ENCODE measurements around the gene FOS. TPM values are rescaled to one million over a fixed set of nuclear protein-coding genes. Genes with fewer than 3 reads are reported as not detected.

The FOS gene
- total and polyA plus RNA-seq, 2 donors (not counting 1 experiment from before 2014, with no cell fraction given), result 103 to 4,077 TPM

DNA sequence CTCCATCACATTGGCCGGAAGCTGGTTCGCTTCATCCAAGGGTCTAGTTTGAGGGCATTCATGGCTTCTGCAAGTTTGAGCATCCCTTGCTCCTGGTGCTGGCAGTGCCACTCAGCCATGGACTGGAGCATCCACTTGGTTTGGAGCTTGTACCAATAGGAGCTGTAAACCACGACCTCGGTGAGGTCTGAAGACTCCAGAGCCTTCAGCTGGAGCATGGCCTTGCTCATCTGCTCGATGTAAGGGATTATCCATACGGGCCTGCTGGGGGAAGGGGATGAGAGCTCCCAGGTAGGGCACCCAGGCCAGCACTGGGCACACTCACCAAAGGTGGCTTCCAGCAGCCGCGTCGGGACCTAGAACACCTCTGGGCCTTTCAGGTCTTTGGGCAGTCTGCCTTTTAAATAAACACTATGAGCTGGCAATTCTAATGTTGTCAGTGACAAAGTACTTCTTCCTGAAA is 13.5 kb downstream of the FOS start:
- POLR2A ChIA-PET, result interaction anchor here (0.6 kb wide), 1 partner anchor 117 kb away, joined by 3 read pairs; no protein-coding TSS in a partner anchor
- H3K27me3 Mint-ChIP-seq, result peaks cover 15% of the 10 kb centered on the region
- no peak overlapping the region for H3K9ac ChIP-seq (ENCODE audit: low read length)

DNA sequence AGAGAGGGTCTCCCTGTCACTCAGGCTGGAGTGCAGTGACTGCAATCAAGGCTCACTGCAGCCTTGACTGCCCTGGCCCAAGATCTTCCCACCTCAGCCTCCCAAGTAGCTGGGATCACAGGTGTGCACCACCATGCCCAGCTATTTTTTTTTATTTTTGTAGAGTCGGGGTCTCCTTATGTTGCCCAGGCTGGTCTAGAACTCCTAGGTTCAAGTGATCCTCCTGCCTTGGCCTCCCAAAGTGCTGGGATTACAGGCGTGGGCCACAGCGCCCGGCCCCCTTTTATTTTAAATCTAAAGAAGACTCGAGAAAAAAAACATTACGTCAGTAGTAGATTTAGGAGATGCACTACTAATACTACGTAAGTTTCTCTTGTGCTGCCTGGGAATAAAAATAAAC is 14.3 kb downstream of the FOS start:
- ChIA-PET POLR2A (interaction anchor here (0.6 kb wide), 2 partner anchors 22 to 118 kb away, joined by 3 to 6 read pairs; no protein-coding TSS in a partner anchor), CTCF (no interaction called here)
- H3K4me1 ChIP-seq (ENCODE audit: control insufficient read depth in 2 of 2, insufficient read depth in 2 of 2, low read length in 2 of 2), result peaks cover 18 to 28% of the 10 kb centered on the region in 2 donors
- Mint-ChIP-seq H3K9me3 (ENCODE audit: insufficient read depth) (no peaks in the 10 kb centered on the region), H3K4me3 (no peak overlapping the region), H3K27me3 (peaks cover 11% of the 10 kb centered on the region), H3K27ac (no peak overlapping the region), H3K4me1 (peaks cover 22% of the 10 kb centered on the region)
- no peak overlapping the region for H3K27ac ChIP-seq (ENCODE audit: low read length in 2 of 2)
- H3K36me3 ChIP-seq (replicated peaks in 1 of 2; ENCODE audit: control extremely low read depth in 1 of 2, control insufficient read depth in 1 of 2, extremely low read depth in 1 of 2, insufficient read depth in 2 of 2, low read length in 1 of 2), result no peaks in the 10 kb centered on the region
- peaks cover 0 to 4% (median 0%) of the 10 kb centered on the region in 4 experiments for H3K27me3 ChIP-seq (replicated peaks in 1 of 4; ENCODE audit: control extremely low read depth in 1 of 4, control insufficient read depth in 3 of 4, insufficient read depth in 4 of 4, low read length in 3 of 4)
- DNase-seq (no peak), ATAC-seq (ENCODE audit: low read depth) (no peak)
- H3K79me2 ChIP-seq (ENCODE audit: control insufficient read depth, insufficient read depth, low read length), result no peaks in the 10 kb centered on the region
- no peak overlapping the region for H2AFZ ChIP-seq (ENCODE audit: insufficient read depth, low read depth, low read length, poor library complexity, severe bottlenecking)
- no peak overlapping the region for H3K4me2 ChIP-seq (replicated peaks; ENCODE audit: low read depth, low read length, poor library complexity, severe bottlenecking)
- H3K9ac ChIP-seq (ENCODE audit: low read length), result no peak overlapping the region
- H3K4me3 ChIP-seq (ENCODE audit: control extremely low read depth in 1 of 5, extremely low read depth in 1 of 5, insufficient read depth in 1 of 5, low read depth in 2 of 5, low read length in 4 of 5), result no peak overlapping the region
- intact Hi-C loops (cut with micrococcal nuclease), result no loop called here
- no peaks in the 10 kb centered on the region for H3K9me3 ChIP-seq (ENCODE audit: control extremely low read depth in 1 of 3, control insufficient read depth in 2 of 3, insufficient read depth in 1 of 3, low read length in 2 of 3)
- no peaks in the 10 kb centered on the region for H4K20me1 ChIP-seq (ENCODE audit: control insufficient read depth, insufficient read depth, low read length, poor library complexity, severe bottlenecking)
- 83% methylated on average over 1 of the region's 7 CpGs for WGBS (ENCODE audit: insufficient coverage)
- TF ChIP-seq, protein P1, sequence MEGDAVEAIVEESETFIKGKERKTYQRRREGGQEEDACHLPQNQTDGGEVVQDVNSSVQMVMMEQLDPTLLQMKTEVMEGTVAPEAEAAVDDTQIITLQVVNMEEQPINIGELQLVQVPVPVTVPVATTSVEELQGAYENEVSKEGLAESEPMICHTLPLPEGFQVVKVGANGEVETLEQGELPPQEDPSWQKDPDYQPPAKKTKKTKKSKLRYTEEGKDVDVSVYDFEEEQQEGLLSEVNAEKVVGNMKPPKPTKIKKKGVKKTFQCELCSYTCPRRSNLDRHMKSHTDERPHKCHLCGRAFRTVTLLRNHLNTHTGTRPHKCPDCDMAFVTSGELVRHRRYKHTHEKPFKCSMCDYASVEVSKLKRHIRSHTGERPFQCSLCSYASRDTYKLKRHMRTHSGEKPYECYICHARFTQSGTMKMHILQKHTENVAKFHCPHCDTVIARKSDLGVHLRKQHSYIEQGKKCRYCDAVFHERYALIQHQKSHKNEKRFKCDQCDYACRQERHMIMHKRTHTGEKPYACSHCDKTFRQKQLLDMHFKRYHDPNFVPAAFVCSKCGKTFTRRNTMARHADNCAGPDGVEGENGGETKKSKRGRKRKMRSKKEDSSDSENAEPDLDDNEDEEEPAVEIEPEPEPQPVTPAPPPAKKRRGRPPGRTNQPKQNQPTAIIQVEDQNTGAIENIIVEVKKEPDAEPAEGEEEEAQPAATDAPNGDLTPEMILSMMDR (IDR thresholded peaks at IDR 0.05), result no peak
- no peak for TF ChIP-seq EZH2 (IDR thresholded peaks at IDR 0.05; ENCODE audit: borderline replicate concordance, insufficient read depth, low read depth, low read length, poor library complexity, severe bottlenecking)

More for the DNA sequence above, 13.5 kb downstream of the FOS start:
- no peak for ATAC-seq (ENCODE audit: low read depth)
- H3K4me3 Mint-ChIP-seq, result no peak overlapping the region
- H3K9me3 Mint-ChIP-seq (ENCODE audit: insufficient read depth), result no peaks in the 10 kb centered on the region
- 94% methylated on average over 9 of the region's 9 CpGs for WGBS (ENCODE audit: insufficient coverage)
- CTCF ChIA-PET, result interaction anchor here (0.8 kb wide), 1 partner anchor 37 kb away, joined by 3 read pairs; no protein-coding TSS in a partner anchor
- peaks cover 0 to 4% (median 0%) of the 10 kb centered on the region in 4 experiments for H3K27me3 ChIP-seq (replicated peaks in 1 of 4; ENCODE audit: control extremely low read depth in 1 of 4, control insufficient read depth in 3 of 4, insufficient read depth in 4 of 4, low read length in 3 of 4)
- intact Hi-C loops (cut with micrococcal nuclease), result no loop called here
- H3K4me3 ChIP-seq (ENCODE audit: control extremely low read depth in 1 of 5, extremely low read depth in 1 of 5, insufficient read depth in 1 of 5, low read depth in 2 of 5, low read length in 4 of 5), result no peak overlapping the region
- H3K27ac Mint-ChIP-seq, result no peak overlapping the region
- no peaks in the 10 kb centered on the region for H4K20me1 ChIP-seq (ENCODE audit: control insufficient read depth, insufficient read depth, low read length, poor library complexity, severe bottlenecking)
- H3K36me3 ChIP-seq (replicated peaks in 1 of 2; ENCODE audit: control extremely low read depth in 1 of 2, control insufficient read depth in 1 of 2, extremely low read depth in 1 of 2, insufficient read depth in 2 of 2, low read length in 1 of 2), result no peaks in the 10 kb centered on the region
- H3K4me1 ChIP-seq (ENCODE audit: control insufficient read depth in 2 of 2, insufficient read depth in 2 of 2, low read length in 2 of 2), result peaks cover 18 to 28% of the 10 kb centered on the region in 2 donors
- H3K9me3 ChIP-seq (ENCODE audit: control extremely low read depth in 1 of 3, control insufficient read depth in 2 of 3, insufficient read depth in 1 of 3, low read length in 2 of 3), result no peaks in the 10 kb centered on the region
- no peak overlapping the region for H3K27ac ChIP-seq (ENCODE audit: low read length in 2 of 2)
- no peaks in the 10 kb centered on the region for H3K79me2 ChIP-seq (ENCODE audit: control insufficient read depth, insufficient read depth, low read length)
- no peak overlapping the region for H2AFZ ChIP-seq (ENCODE audit: insufficient read depth, low read depth, low read length, poor library complexity, severe bottlenecking)
- H3K4me1 Mint-ChIP-seq, result peaks cover 22% of the 10 kb centered on the region
- TF ChIP-seq, protein P1 (IDR thresholded peaks at IDR 0.05), result no peak
- no peak for TF ChIP-seq EZH2 (IDR thresholded peaks at IDR 0.05; ENCODE audit: borderline replicate concordance, insufficient read depth, low read depth, low read length, poor library complexity, severe bottlenecking)
- DNase-seq, result no peak
- no peak overlapping the region for H3K4me2 ChIP-seq (replicated peaks; ENCODE audit: low read depth, low read length, poor library complexity, severe bottlenecking)
